ENCODE data around the gene MBD6. TPM values are rescaled to one million over a fixed set of nuclear protein-coding genes. Genes with fewer than 3 reads are reported as not detected.
"Not testable (repeated sequence)": the region's sequence is repeated elsewhere in the genome, so short reads cannot be mapped to it uniquely, and the experiment has no call there.

MBD6 gene
- total RNA-seq, 1 experiment from 2014 or later = 66.8 TPM

- peaks cover 10 to 14% of the 10 kb centered on the region in 2 experiments for H3K4me1 Mint-ChIP-seq
- H3K4me1 ChIP-seq (ENCODE audit: insufficient read depth, low read length); H4K5ac ChIP-seq (ENCODE audit: insufficient read length, low read depth, low read length); H3K9ac ChIP-seq (ENCODE audit: extremely low read depth, insufficient read length, low read length); H2AFZ ChIP-seq (ENCODE audit: low read length); H2BK5ac ChIP-seq (ENCODE audit: insufficient read length, low read length); H3T11ph ChIP-seq (ENCODE audit: low read length); H3K14ac ChIP-seq (ENCODE audit: insufficient read depth, low read length); H3K4me2 ChIP-seq (ENCODE audit: insufficient read depth, insufficient read length, low read length); H3K18ac ChIP-seq (ENCODE audit: insufficient read length, low read depth, low read length); H3K27ac ChIP-seq (ENCODE audit: insufficient read length, low read depth, low read length); H3K27me3 Mint-ChIP-seq (ENCODE audit: low read depth); DNase-seq; H4K20me1 ChIP-seq (ENCODE audit: control insufficient read depth, insufficient read depth, insufficient read length); H3K23me2 ChIP-seq (ENCODE audit: insufficient read length, low read depth, low read length, poor library complexity, severe bottlenecking); H2BK15ac ChIP-seq (ENCODE audit: low read depth, low read length); H3K4ac ChIP-seq (ENCODE audit: low read depth, low read length); H3K23ac ChIP-seq (ENCODE audit: insufficient read length, low read depth, low read length); H2BK120ac ChIP-seq (ENCODE audit: low read depth, low read length, poor library complexity, severe bottlenecking); H3K79me1 ChIP-seq (ENCODE audit: insufficient read depth, low read depth, low read length, poor library complexity, severe bottlenecking); H3K27me3 ChIP-seq (ENCODE audit: insufficient read depth, low read length); H3K79me2 ChIP-seq (ENCODE audit: insufficient read depth, low read length); H3K9me3 ChIP-seq (ENCODE audit: control insufficient read depth, low read depth, low read length); H4K8ac ChIP-seq (replicated peaks; ENCODE audit: insufficient read length, low read depth, low read length); H2BK20ac ChIP-seq (ENCODE audit: low read depth, low read length, poor library complexity, severe bottlenecking); H2AK5ac ChIP-seq (ENCODE audit: insufficient read length, low read length); H3K56ac ChIP-seq (ENCODE audit: insufficient read length, low read depth, low read length); H4K91ac ChIP-seq (ENCODE audit: insufficient read length, low read depth, low read length); H3K4me3 Mint-ChIP-seq; H3K9me3 Mint-ChIP-seq; H2BK12ac ChIP-seq (ENCODE audit: insufficient read length, low read depth, low read length): not testable (repeated sequence)
- no CpG with 5 or more reads among the region's 9 CpGs for WGBS (ENCODE audit: extremely low coverage, insufficient read length, low lambda C conversion rate)
- H3K36me3 Mint-ChIP-seq (ENCODE audit: insufficient read depth in 1 of 3, low read depth in 3 of 3) = peaks cover 74 to 94% (median 82%) of the 10 kb centered on the region in 3 experiments
- H3K27ac Mint-ChIP-seq = peak overlapping the region in 2 of 3 experiments; percentile 10 to 31; a peak in 1 of 7 replicates
These were observed 8.4 kb upstream of the MBD6 start for GRCh38 chr12:57514246-57514645.

Data from H9 (cell line).